C1 segment of cervical spinal cord (tissue), 14 donors: Measurements from ENCODE around the gene RNPEPL1.
A peak's percentile ranks its signal among the peaks of the same experiment; 100 is the strongest.

ENCODE experiments used
- DNase-seq, 14 donors: peaks; one replicate each; lab custom pipeline; 2025; lab: John Stamatoyannopoulos, UW

RNPEPL1 gene

GRCh38 chr2:240589850-240590525 is 21.7 kb downstream of the RNPEPL1 start:
- no peak for DNase-seq

GRCh38 chr2:240590681-240591111 is 22.4 kb downstream of the RNPEPL1 start:
- DNase-seq, result no peak

- DNase-seq, result no peak
Measured at GRCh38 chr2:240591226-240591625, 22.9 kb downstream of the RNPEPL1 start.

- DNase-seq, result no peak
Measured at GRCh38 chr2:240591784-240592183, 23.5 kb downstream of the RNPEPL1 start.

GRCh38 chr2:240593026-240593702 is 24.9 kb downstream of the RNPEPL1 start:
- DNase-seq, result peak in 1 of 14 donors; percentile 15

GRCh38 chr2:240593703-240594451 is 25.6 kb downstream of the RNPEPL1 start:
- DNase-seq, result no peak

GRCh38 chr2:240594511-240595380 is 26.5 kb downstream of the RNPEPL1 start:
- DNase-seq, result peak in 1 of 14 donors; percentile 23

GRCh38 chr2:240595381-240596079 is 27.2 kb downstream of the RNPEPL1 start:
- DNase-seq, result peak in 3 of 14 donors; percentile 16 to 48 (median 29)

- DNase-seq, result no peak
Measured at GRCh38 chr2:240596080-240596460, 27.8 kb downstream of the RNPEPL1 start.

GRCh38 chr2:240596491-240596931 is 28.2 kb downstream of the RNPEPL1 start:
- DNase-seq, result peak in 11 of 14 donors; percentile 17 to 90 (median 70)

- no peak for DNase-seq
Measured at GRCh38 chr2:240597054-240597418, 28.8 kb downstream of the RNPEPL1 start.

GRCh38 chr2:240597419-240598181 is 29.3 kb downstream of the RNPEPL1 start:
- DNase-seq, result no peak

- no peak for DNase-seq
Measured at GRCh38 chr2:240598311-240598911, 30.1 kb downstream of the RNPEPL1 start.

GRCh38 chr2:240599141-240599583 is 30.9 kb downstream of the RNPEPL1 start:
- no peak for DNase-seq

GRCh38 chr2:240600451-240600961 is 32.2 kb downstream of the RNPEPL1 start:
- no peak for DNase-seq

GRCh38 chr2:240601061-240601830 is 33.0 kb downstream of the RNPEPL1 start:
- DNase-seq, result no peak

GRCh38 chr2:240601831-240602160 is 33.5 kb downstream of the RNPEPL1 start:
- no peak for DNase-seq

- DNase-seq, result no peak
Measured at GRCh38 chr2:240602266-240603050, 34.2 kb downstream of the RNPEPL1 start.
